ENCODE measurements around the gene CHADL.

DNA sequence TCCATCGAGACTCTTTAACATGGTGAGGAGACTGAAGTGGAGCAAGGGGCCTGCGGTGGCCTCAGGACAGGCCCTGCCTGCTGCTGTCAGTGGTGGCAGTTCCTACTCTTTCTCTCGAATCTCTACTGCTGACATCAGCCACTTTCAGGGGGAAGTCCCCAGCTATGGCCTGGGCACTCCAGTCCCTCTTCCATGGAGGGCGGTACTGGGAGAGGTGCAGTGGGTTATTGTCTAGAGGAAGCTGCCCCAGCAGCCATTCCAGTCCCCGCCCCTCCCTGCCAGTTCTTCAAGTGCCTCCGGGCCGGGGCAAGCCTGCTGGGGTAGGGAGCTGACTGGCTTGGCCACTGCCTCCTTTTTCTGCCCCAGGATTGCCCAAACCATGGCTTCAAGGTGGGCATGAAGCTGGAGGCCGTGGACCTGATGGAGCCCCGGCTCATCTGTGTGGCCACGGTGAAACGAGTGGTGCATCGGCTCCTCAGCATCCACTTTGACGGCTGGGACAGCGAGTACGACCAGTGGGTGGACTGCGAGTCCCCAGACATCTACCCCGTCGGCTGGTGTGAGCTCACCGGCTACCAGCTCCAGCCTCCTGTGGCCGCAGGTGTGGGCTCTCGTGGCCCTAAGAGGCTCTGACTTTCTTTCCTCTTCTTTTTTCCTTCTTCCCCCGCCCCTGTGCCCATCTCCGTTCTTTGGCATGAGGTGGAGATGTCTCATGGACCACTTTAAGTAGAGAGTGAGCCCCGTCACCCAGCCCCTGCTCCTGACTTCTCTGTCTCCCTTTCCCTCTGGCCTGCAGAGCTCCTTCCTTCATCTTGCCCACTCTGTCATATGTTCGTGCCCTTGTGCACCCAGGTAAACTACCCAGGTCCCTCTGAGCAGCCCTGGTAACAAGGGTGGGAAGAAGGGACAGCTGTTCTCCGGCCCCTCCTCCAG lies 13.7 kb downstream of the CHADL start:
- TF ChIP-seq POLR2AphosphoS5 (IDR thresholded peaks at IDR 0.05; ENCODE audit: low read depth, low read length) (no peak), TAF1 (IDR thresholded peaks at IDR 0.05; ENCODE audit: low read depth, low read length) (no peak), SPI1 (IDR thresholded peaks at IDR 0.05; ENCODE audit: low read depth, low read length) (no peak), POLR2A (IDR thresholded peaks at IDR 0.05; ENCODE audit: low read depth, low read length) (no peak), POU2F2 (IDR thresholded peaks at IDR 0.05; ENCODE audit: low read depth, low read length) (no peak)
